Mononuclear cell (primary cell): ENCODE measurements around the gene DNMT3L. TPM values are rescaled to one million over a fixed set of nuclear protein-coding genes. Genes with fewer than 3 reads are reported as not detected.
"Not testable (repeated sequence)": the region's sequence is repeated elsewhere in the genome, so short reads cannot be mapped to it uniquely, and the experiment has no call there.

ENCODE experiments used
- H3K27me3 ChIP-seq: 2 replicates; pipeline ENCODE4 v1.6.0; 2011; ENCODE audit warnings: low read length, control low read depth; ENCODE audit not compliant: insufficient read depth
- H3K4me1 ChIP-seq: 2 replicates; pipeline ENCODE4 v1.5.1; 2011; ENCODE audit warnings: mild to moderate bottlenecking, low read length, control low read depth; ENCODE audit not compliant: insufficient read depth
- H3K4me3 ChIP-seq: 2 replicates; pipeline ENCODE4 v1.5.1; 2011; ENCODE audit warnings: mild to moderate bottlenecking, low read length, moderate library complexity
- H3K9me3 ChIP-seq: 2 replicates; pipeline ENCODE4 v1.5.1; 2011; ENCODE audit warnings: low read depth, mild to moderate bottlenecking, control low read depth, low read length
- total RNA-seq: library from RNA; depleted of rRNA; stranded (reverse); fragments of >200 nt; gene quantifications from one replicate; pipeline ENCODE4 v1.2.3, GENCODE V29; 2012

The DNMT3L gene
- total RNA-seq: not detected

DNA sequence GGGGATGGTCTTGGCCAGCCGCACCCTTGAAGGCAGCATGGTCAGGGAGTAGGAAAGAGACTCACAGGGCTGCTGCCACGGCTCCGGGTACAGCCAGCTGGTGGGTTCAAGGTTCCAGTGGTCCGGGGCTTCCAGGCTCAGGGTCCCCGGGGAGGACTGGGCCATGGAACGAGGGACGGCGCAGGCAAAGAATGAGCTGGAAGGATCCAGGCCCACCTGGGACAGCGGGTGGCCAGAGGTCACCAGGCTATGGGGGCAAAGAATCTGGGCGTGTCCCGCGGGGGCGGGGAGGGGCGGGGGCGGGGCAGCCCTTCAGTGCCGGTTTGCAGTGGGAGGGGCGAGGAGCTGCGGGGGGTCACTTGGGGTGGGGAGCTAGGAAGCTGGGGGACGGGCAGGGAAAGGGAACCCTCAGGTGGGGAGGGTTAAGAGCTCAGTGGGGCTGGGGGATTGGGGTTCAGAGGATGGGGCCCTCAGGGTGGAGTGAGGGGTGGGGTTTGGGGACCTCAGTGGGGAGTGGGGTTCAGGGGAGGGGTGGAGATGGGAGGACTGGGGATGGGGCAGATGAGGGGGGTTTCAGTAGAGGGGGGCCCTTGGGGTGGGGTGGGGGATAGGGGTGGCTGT lies at the start of gene DNMT3L:
DNMT3L (minus strand) TSS at position 223 of the 621 bp plus-strand sequence. CDS start 638 bp downstream, outside the sequence.
- Histone ChIP-seq H3K9me3 (no peaks in the 10 kb centered on the region), H3K4me1 (no peaks in the 10 kb centered on the region), H3K4me3 (no peak within 1 kb of the TSS)

DNA sequence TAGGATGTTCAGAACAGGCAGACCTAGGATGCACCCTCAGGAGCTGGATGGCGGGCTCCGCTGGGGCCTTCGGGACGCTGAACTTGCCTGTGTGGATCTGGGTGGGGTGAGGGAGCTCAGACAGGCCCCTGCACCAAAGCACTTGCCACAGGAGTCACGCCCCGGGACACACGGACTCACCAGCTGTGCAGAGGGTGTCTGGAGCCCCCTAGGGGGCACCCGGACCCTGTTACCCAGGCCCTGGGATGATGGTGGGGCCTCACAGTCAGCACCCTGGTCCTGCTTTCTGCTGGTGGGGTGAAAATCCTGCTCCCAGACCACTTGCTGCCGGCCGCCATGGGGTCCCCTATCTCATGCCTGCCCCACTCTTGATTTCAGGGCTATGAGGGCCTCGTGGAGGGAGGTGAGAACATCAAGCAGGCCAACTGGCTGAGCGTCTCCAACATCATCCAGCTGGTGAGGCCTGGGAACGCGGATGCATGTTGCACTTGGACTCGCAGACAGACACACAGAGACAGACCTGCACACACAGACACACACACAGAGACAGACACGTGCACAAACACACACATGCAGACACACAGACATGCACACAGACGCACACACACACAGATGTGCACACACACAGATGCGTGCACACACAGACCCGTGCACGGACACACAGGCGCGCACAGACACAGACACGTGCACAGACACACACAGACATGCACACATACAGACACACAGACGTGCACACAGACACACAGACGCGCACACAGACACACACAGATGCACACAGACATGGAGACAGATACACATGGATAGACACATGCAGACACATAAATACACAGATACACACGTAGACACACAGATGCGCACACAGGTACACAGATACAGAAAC lies 49.2 kb upstream of the DNMT3L start:
- no peaks in the 10 kb centered on the region for H3K9me3 ChIP-seq
- H3K27me3 ChIP-seq: no peaks in the 10 kb centered on the region
- H3K4me3 ChIP-seq: no peak overlapping the region
- no peaks in the 10 kb centered on the region for H3K4me1 ChIP-seq

More for the DNA sequence above, at the start of gene DNMT3L:
- no peaks in the 10 kb centered on the region for H3K27me3 ChIP-seq

DNA sequence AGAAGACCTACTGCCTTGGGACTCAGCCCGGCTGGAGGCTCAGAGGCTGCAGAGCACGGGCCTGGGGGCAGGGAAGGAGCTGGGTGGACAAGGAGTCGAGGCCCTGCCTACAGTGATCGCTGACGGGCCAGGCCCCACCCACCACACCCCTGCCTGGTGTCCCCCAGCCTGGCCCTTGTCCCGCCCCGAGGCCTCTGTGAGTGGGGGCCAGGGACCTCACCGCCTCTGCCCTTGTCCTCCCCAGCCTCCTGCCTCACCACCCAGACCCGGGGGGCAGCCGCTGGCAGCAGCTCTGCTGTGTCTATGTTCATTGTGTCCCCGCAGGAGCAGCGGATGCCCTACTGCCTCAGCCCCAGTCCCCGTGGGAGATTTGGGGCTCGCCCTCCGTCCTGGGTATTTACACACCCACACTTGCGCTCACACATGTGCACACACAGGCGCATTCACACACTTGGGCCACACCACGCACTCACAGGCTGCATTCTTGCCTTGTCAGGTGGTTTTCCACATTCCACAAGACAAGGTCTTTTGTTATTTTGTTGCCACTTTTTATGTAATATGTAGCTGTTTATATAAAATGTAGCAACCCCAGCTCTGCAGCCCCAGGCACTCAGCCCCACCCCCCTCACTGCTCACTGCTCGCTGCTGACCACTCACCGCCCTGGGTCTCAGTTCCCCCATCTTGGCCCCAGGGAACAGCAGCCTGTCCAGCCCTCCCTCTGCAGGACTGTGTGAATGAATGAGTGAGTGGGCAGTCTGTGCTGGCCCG lies 45.4 kb upstream of the DNMT3L start:
- Histone ChIP-seq H3K9me3 (no peaks in the 10 kb centered on the region), H3K4me1 (peaks cover 14% of the 10 kb centered on the region), H3K4me3 (no peak overlapping the region), H3K27me3 (no peaks in the 10 kb centered on the region)

- H3K27me3 ChIP-seq: no peaks in the 10 kb centered on the region
- no peak overlapping the region for H3K4me3 ChIP-seq
Observed at GRCh38 chr21:44305691-44306090, 44.0 kb upstream of the DNMT3L start.

DNA sequence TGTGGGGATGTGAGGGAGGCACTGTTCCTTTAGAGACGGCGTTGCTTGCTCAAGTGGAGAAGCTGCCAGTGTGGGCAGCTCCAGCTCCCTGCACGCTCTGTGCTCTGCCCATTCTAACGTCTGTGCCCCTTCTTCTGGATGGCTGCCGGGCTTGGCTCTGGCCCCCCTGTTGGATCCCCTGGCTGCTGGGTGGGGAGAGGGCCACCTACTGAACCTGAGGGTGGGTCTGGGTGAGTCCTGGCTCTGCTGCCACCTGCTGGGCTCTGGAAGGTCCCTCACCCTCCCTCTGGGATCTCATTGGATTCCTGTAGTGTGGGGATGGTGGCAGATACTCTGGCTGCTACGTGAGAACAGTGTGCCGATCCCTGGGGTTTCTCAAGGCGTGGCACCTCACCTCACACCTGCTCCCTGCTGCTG lies 43.2 kb upstream of the DNMT3L start:
- H3K27me3 ChIP-seq: no peaks in the 10 kb centered on the region
- H3K9me3 ChIP-seq: no peaks in the 10 kb centered on the region
- peaks cover 30% of the 10 kb centered on the region for H3K4me1 ChIP-seq
- H3K4me3 ChIP-seq: no peak overlapping the region

More at GRCh38 chr21:44305691-44306090, 44.0 kb upstream of the DNMT3L start:
- Histone ChIP-seq H3K4me1 (peaks cover 28% of the 10 kb centered on the region), H3K9me3 (no peaks in the 10 kb centered on the region)

DNA sequence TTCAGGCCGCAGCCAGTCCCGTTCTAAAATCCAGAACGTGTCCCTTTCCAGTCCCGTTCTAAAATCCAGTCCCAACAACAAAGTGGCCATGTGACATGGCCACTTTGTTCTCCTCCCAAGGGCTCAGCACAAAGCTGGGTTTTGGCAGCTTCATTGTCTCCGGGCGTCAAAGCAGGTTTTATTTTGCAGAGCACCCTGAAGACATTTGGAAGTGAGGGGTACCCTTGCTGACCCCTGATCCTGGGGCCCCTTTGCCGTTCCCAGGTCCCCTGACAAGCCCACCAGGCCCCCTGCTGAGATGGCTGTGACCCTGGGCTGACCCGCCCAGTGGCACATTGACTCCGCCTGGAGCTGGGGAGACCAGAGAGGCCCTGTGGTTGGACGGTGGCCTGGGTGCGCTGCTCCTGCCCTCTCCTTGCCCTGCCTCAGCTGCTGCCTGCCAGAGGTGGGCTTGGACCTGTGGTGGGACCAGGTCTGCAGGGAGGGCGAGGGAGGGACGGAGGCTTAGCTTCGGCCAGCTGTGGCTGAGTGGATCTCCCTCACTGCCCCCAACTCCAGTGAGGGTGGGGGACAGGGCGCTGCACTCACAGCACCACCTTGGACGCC lies 42.4 kb upstream of the DNMT3L start:
- peaks cover 35% of the 10 kb centered on the region for H3K4me1 ChIP-seq
- H3K27me3 ChIP-seq: no peaks in the 10 kb centered on the region
- no peaks in the 10 kb centered on the region for H3K9me3 ChIP-seq
- no peak overlapping the region for H3K4me3 ChIP-seq

GRCh38 chr21:44303490-44303981 lies 41.8 kb upstream of the DNMT3L start:
- Histone ChIP-seq H3K4me1 (peaks cover 40% of the 10 kb centered on the region), H3K27me3 (no peaks in the 10 kb centered on the region), H3K9me3 (no peaks in the 10 kb centered on the region)

DNA sequence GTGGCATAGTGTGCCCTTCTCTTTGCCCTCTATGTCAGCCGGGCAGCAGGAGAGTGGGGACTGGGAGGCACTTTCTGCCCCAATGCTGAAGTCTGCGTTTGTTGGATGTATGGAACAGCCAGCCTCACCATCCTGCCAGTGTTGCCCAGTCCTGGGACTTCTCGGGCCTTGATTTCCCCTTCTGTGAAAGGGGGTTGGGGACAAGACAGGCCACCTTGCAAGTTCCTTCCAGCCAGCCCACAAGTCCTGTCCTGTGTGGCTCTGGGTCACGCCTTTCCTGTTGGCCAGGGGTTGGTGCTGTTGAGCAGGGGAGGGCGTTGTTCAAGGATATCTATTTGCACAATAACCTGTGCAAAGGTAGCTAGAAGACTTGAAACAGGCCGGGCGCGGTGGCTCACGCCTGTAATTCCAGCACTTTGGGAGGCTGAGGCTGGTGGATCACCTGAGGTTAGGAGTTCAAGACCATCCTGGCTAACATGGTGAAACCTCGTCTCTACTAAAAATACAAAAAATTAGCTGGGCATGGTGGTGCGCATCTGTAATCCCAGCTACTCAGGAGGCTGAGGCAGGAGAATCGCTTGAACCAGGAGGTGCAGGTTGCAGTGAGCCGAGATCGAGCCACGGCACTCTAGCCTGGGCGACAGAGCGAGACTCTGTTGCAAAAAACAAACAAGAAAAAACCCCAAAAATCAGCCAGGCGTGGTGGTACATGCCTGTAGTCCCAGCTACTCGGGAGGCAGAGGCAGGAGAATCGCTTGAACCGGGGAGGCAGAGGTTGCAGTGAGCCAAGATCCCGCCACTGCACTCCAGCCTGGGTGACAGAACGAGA lies 41.1 kb upstream of the DNMT3L start:
- not testable (repeated sequence) for H3K4me3 ChIP-seq, H3K9me3 ChIP-seq, H3K27me3 ChIP-seq
- peaks cover 47% of the 10 kb centered on the region for H3K4me1 ChIP-seq

More at GRCh38 chr21:44303490-44303981, 41.8 kb upstream of the DNMT3L start:
- no peak overlapping the region for H3K4me3 ChIP-seq

DNA sequence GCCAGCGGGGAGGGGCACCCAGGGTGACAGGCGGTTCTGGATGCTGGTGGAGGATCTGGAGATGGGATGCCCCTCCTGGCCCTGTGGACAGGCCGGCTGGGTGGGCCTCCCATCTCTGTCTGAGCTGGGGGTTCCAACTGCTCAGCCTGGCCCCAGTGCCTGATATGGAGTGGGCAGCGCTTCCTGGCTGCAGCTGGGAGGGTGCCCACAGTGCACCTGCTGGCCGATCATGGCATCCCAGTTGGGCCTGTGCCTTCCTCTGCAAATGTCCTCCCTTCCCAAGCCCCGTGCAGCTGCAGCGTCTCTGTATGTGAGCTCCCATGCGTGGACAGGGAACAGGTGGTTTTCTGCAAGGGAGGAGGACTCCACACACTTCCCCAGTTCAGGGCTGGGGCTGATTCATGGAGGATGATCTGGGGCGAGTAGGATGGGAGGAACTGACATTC lies 40.3 kb upstream of the DNMT3L start:
- Histone ChIP-seq H3K4me3 (no peak overlapping the region), H3K4me1 (peaks cover 53% of the 10 kb centered on the region), H3K9me3 (no peaks in the 10 kb centered on the region), H3K27me3 (no peaks in the 10 kb centered on the region)

DNA sequence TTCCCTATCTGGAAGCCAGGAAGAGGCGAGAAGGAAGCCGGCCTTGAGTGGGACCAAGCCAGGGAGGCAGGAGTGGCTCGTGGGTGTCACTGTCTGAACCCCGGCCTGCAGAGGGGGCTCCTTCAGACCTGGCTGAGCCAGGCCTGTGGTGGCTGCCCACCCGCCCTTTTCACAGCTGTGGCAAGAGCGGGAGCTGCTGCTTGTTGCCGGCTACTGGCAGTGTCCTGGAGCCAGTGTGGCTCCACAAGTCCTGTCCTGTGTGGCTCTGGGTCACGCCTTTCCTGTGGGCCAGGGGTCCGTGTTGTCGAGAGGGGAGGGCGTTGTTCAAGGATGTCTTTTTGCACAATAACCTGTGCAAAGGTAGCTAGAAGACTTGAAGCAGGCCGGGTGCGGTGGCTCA lies 39.4 kb upstream of the DNMT3L start:
- Histone ChIP-seq H3K27me3 (no peaks in the 10 kb centered on the region), H3K9me3 (no peaks in the 10 kb centered on the region), H3K4me3 (peak overlapping the region; percentile 57), H3K4me1 (peaks cover 53% of the 10 kb centered on the region)

DNA sequence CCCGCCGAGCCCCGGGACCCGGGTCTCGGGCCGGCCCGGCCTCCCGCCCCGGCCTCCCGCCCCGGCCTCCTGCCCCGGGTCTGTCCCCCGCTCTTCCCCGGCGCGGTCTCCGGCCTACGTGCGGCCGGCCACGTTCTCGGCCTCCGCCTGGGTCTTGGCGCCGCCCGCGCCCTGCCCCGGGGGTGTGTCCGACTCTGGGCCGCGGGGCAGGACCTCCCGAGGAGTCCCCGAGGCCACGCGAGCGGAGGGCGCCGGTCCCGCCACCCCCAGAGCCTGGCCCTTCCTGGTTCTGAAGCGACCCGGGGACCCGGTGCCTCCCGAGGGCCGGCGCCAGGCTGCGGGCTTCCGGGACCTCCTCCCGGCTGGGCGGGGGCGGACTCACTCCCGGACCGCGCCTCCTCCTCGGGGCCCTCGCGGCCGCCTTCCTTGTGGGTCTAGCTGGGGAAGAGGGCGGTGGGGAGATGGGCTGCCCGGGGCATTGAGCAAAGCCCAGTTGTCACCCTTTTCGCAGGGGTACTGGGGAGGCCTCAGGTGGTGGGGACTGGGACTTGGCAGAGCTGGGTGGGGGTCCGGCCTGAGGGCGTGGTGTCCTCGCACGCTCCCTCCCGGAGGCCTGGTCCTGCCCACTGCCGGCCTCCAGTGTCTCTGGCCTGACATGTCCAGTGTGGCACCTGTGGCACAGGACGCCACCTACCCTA lies 38.7 kb upstream of the DNMT3L start:
- Histone ChIP-seq H3K9me3 (no peaks in the 10 kb centered on the region), H3K4me3 (peak overlapping the region; percentile 57), H3K4me1 (peaks cover 55% of the 10 kb centered on the region), H3K27me3 (no peaks in the 10 kb centered on the region)

- H3K27me3 ChIP-seq: no peaks in the 10 kb centered on the region
- H3K9me3 ChIP-seq: no peaks in the 10 kb centered on the region
- H3K4me3 ChIP-seq: peak within 1 kb of the TSS; percentile 57
- H3K4me1 ChIP-seq: peaks cover 62% of the 10 kb centered on the region
Observed at GRCh38 chr21:44299458-44300261, 38.0 kb upstream of the DNMT3L start, which contains the start of gene PFKL. TSS of gene PFKL (plus strand) at chr21:44300053. CDS start at chr21:44300106, 53 bp downstream.

GRCh38 chr21:44299085-44299457 lies 37.4 kb upstream of the DNMT3L start:
- Histone ChIP-seq H3K4me1 (peaks cover 65% of the 10 kb centered on the region), H3K4me3 (peak overlapping the region; percentile 57), H3K27me3 (no peaks in the 10 kb centered on the region), H3K9me3 (no peaks in the 10 kb centered on the region)
